Right atrium auricular region (tissue), 2 donors: ENCODE measurements around the gene CHCT1. TPM values are rescaled to one million over a fixed set of nuclear protein-coding genes. Genes with fewer than 3 reads are reported as not detected.

ENCODE experiments used
- DNase-seq: peaks from one replicate; pipeline ENCODE4 v3.0.0-alpha.2; 2019; ENCODE audit warnings: low spot score
- H3K27ac ChIP-seq, 2 donors: fragments of 200-600 bp; sonication (generic); 1 replicate in 1 of 2; 2 replicates in 1 of 2; pipeline ENCODE4 v1.5.1; 2016 to 2019
- H3K27me3 ChIP-seq, 2 donors: fragments of 200-600 bp; sonication (generic); one replicate each; pipeline versions ENCODE4 v1.5.1 to v1.6.0; 2017 to 2019
- H3K36me3 ChIP-seq: fragments of 200-600 bp; sonication (generic); one replicate; pipeline ENCODE4 v1.5.1; 2016
- H3K4me1 ChIP-seq, 2 donors: fragments of 200-600 bp; sonication (generic); one replicate each; pipeline versions ENCODE4 v1.5.1 to v1.6.0; 2017 to 2019
- H3K4me3 ChIP-seq, 2 donors: fragments of 200-600 bp; sonication (generic); 1 replicate in 1 of 2; 2 replicates in 1 of 2; pipeline ENCODE4 v1.5.1; 2017 to 2019; ENCODE audit warnings: mild to moderate bottlenecking in 1 of 2, moderate library complexity in 1 of 2
- H3K9me3 ChIP-seq, 2 donors: fragments of 200-600 bp; sonication (generic); one replicate each; pipeline ENCODE4 v1.5.1; 2019
- total RNA-seq, 2 donors: library from RNA; depleted of rRNA; stranded (reverse); fragments of >200 nt; gene quantifications; one replicate each; pipeline ENCODE4 v1.1.0, GENCODE V29; 2016
- TF ChIP-seq, protein P1 (sequence below), 2 donors: fragments of 200-600 bp; sonication (generic); IDR thresholded peaks; one replicate each; pipeline ENCODE4 v1.5.1; 2019; ENCODE audit warnings: antibody characterized with exemption in 2 of 2

The CHCT1 gene
- total RNA-seq, 2 donors from 2014 or later = not detected

DNA sequence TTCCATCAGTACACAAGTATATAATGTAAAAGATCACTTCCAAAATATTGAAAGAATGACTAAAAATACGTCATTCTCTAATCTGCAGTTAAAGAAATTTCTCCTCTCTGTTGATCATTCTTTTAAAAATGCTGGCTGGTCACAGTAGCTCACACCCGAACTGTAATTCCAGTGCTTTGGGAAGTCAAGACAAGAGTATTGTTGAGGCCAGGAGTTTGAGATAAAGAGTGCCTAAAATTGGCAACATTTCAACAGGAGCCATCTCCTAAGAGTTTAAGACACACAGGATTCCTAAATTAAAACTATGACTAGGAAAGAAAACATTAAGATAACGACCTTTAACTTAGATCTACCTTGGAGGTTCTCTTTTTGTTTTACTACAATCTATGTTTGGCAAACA is 25.9 kb upstream of the CHCT1 start:
- H3K27me3 ChIP-seq = no peaks in the 10 kb centered on the region
- no peaks in the 10 kb centered on the region for H3K36me3 ChIP-seq
- no peaks in the 10 kb centered on the region for H3K9me3 ChIP-seq
- no peak for DNase-seq
- TF ChIP-seq, protein P1, sequence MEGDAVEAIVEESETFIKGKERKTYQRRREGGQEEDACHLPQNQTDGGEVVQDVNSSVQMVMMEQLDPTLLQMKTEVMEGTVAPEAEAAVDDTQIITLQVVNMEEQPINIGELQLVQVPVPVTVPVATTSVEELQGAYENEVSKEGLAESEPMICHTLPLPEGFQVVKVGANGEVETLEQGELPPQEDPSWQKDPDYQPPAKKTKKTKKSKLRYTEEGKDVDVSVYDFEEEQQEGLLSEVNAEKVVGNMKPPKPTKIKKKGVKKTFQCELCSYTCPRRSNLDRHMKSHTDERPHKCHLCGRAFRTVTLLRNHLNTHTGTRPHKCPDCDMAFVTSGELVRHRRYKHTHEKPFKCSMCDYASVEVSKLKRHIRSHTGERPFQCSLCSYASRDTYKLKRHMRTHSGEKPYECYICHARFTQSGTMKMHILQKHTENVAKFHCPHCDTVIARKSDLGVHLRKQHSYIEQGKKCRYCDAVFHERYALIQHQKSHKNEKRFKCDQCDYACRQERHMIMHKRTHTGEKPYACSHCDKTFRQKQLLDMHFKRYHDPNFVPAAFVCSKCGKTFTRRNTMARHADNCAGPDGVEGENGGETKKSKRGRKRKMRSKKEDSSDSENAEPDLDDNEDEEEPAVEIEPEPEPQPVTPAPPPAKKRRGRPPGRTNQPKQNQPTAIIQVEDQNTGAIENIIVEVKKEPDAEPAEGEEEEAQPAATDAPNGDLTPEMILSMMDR (IDR thresholded peaks at IDR 0.05) = no peak
- no peak overlapping the region for H3K27ac ChIP-seq
- H3K4me3 ChIP-seq = no peak overlapping the region
- H3K4me1 ChIP-seq = peaks cover 0 to 3% of the 10 kb centered on the region in 2 donors

DNA sequence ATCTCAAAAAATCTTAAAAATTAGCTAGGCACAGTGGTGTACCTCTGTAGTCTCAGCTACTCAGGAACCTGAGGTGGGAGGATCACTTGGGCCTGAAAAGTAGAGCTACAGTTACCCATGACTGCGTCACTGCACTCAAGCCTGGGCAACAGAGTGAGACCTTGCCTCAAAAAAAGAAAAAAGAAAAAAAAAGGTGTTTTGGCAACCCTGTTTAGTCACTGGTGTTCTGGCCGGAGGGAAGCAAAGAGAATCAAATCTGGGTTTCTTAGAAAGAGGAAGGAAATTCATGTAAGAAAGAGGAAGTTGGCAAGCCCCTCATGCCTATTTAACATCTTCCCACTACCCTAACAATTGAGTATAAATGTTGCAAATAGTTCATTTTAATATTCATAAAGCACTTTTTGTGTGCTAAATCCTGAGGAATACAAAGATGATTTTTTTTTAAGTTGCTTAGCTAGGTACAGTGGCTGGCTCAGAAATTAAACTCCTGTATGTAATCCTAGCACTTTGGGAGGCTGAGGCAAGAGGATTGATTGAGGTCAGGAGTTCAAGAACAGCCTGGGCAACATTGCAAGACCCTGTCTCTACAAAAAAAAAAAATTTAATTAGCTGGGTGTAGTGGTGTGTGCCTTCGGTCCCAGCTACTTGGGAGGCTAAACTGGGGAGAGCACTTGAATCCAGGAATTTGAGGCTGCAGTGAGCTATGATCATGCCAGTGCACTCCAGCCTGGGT is 23.9 kb upstream of the CHCT1 start:
- H3K27ac ChIP-seq = peak overlapping the region in 1 of 2 donors; percentile 29
- no peak for DNase-seq
- no peaks in the 10 kb centered on the region for H3K4me1 ChIP-seq
- H3K36me3 ChIP-seq = no peaks in the 10 kb centered on the region
- H3K4me3 ChIP-seq = no peak overlapping the region
- H3K9me3 ChIP-seq = no peaks in the 10 kb centered on the region
- H3K27me3 ChIP-seq = no peaks in the 10 kb centered on the region
- TF ChIP-seq, protein P1 (IDR thresholded peaks at IDR 0.05) = no peak

DNA sequence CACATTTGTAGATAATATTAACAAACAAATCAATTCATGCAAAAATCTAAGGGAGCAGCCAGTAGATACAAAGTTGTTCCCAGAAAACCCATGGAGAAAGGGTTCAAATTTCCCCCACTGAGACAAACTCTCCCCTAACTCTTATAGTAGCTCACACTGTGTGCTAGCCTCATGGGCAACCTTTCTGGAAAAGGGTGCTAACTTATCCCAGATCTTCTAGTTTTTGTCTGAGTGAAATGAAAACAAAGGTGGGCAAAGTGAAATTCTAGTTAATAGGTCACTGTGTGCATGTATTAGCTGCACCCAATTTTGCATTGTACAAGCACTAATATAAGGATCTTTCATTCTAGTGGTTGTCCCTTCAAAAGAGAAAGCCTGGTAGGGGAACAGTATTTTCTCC is 20.5 kb upstream of the CHCT1 start:
- no peaks in the 10 kb centered on the region for H3K27me3 ChIP-seq
- H3K4me1 ChIP-seq = no peaks in the 10 kb centered on the region
- no peak overlapping the region for H3K4me3 ChIP-seq
- H3K27ac ChIP-seq = no peak overlapping the region
- TF ChIP-seq, protein P1 (IDR thresholded peaks at IDR 0.05) = no peak
- H3K9me3 ChIP-seq = no peaks in the 10 kb centered on the region
- no peak for DNase-seq
- no peaks in the 10 kb centered on the region for H3K36me3 ChIP-seq

DNA sequence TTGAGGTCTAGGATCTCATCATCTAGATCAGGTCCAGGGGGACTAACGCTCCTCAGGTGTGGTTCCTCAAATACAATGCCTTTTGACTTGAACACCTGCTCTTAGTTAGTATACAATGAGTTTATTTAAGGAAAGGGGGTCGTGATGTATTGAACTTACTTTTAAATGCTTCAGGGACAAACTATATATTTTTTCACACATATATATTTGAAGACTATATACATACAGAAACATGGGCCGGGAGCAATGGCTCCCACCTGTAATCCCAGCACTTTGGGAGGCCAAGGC is 18.8 kb upstream of the CHCT1 start:
- Histone ChIP-seq H3K4me1 (no peaks in the 10 kb centered on the region), H3K4me3 (no peak overlapping the region), H3K27ac (no peak overlapping the region), H3K36me3 (no peaks in the 10 kb centered on the region), H3K9me3 (no peaks in the 10 kb centered on the region), H3K27me3 (no peaks in the 10 kb centered on the region)
- TF ChIP-seq, protein P1 (IDR thresholded peaks at IDR 0.05) = no peak
- DNase-seq = no peak

DNA sequence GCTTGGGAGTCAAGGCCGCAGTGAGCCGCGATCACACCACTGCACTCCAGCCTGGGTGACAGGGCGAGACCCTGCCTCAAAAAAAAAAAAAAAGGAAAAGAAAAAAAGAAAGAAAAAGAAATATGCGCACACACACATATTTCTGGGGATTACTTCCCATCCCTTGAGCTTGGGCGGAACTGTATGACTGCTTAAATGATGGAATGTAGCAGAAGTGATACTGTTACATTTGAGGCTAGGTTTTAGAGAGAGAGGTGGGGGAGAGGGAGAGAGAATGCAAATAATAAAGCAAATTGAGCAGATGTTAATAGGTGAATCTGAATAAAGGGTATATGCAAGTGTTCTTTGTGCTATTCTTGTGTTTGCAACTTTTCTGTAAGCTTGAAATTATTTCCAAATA is 18.3 kb upstream of the CHCT1 start:
- H3K27ac ChIP-seq = no peak overlapping the region
- no peaks in the 10 kb centered on the region for H3K9me3 ChIP-seq
- TF ChIP-seq, protein P1 (IDR thresholded peaks at IDR 0.05) = no peak
- H3K4me3 ChIP-seq = no peak overlapping the region
- H3K36me3 ChIP-seq = no peaks in the 10 kb centered on the region
- no peak for DNase-seq
- H3K4me1 ChIP-seq = no peaks in the 10 kb centered on the region
- no peaks in the 10 kb centered on the region for H3K27me3 ChIP-seq

DNA sequence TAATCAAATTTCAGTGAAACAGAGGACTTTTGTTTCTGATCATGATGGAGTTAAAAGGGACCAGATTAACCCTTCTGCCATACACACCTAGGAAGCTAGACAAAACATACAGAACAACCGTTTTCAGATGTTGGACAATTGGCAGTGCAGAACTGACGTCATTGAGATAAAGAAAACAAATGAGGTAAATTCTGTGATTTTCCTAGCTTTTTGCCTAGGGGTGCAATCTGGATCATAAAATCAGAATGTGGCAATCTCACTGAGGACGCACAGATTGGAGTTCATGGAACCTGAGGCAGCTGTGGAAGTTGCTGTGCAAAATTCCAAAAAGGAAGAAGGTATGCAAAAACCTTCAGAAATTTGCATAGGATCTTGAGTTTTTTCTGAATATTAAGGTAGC is 15.4 kb upstream of the CHCT1 start:
- no peak for DNase-seq

More for the DNA sequence above, 15.4 kb upstream of the CHCT1 start:
- no peak overlapping the region for H3K27ac ChIP-seq
- H3K36me3 ChIP-seq = no peaks in the 10 kb centered on the region
- TF ChIP-seq, protein P1 (IDR thresholded peaks at IDR 0.05) = no peak
- no peaks in the 10 kb centered on the region for H3K4me1 ChIP-seq
- H3K4me3 ChIP-seq = no peak overlapping the region
- no peaks in the 10 kb centered on the region for H3K27me3 ChIP-seq
- H3K9me3 ChIP-seq = no peaks in the 10 kb centered on the region
